H9 (cell line): Measurements from ENCODE around the gene IL1R2. TPM values are rescaled to one million over a fixed set of nuclear protein-coding genes. Genes with fewer than 3 reads are reported as not detected.

ENCODE experiments used
- DNase-seq: peaks from one replicate; pipeline ENCODE4 v3.0.0-alpha.2; 2017
- H2AFZ ChIP-seq: one replicate; pipeline ENCODE4 v1.6.1; 2013; ENCODE audit warnings: mild to moderate bottlenecking, low read length, control low read depth, moderate library complexity
- H2AK5ac ChIP-seq: 2 replicates; pipeline ENCODE4 v1.6.1; 2013; ENCODE audit warnings: low read length, control low read depth, mixed read lengths; ENCODE audit not compliant: insufficient read length
- H2BK120ac ChIP-seq: one replicate; pipeline ENCODE4 v1.6.1; 2013; ENCODE audit warnings: low read depth, mild to moderate bottlenecking, low read length, control low read depth, inconsistent platforms; ENCODE audit not compliant: poor library complexity, severe bottlenecking
- H2BK12ac ChIP-seq: 2 replicates; pipeline ENCODE4 v1.6.1; 2013; ENCODE audit warnings: low read length, control low read depth, mixed read lengths, low read depth; ENCODE audit not compliant: insufficient read length
- H2BK15ac ChIP-seq: 2 replicates; pipeline ENCODE4 v1.6.1; 2013; ENCODE audit warnings: low read depth, low read length, control low read depth
- H2BK20ac ChIP-seq: one replicate; pipeline ENCODE4 v1.6.1; 2013; ENCODE audit warnings: low read depth, mild to moderate bottlenecking, low read length, control low read depth, inconsistent platforms; ENCODE audit not compliant: poor library complexity, severe bottlenecking
- H2BK5ac ChIP-seq: 2 replicates; pipeline ENCODE4 v1.6.1; 2013; ENCODE audit warnings: low read length, control low read depth, mixed read lengths; ENCODE audit not compliant: insufficient read length
- H3K14ac ChIP-seq: 2 replicates; pipeline ENCODE4 v1.6.1; 2013; ENCODE audit warnings: low read length, control low read depth; ENCODE audit not compliant: insufficient read depth
- H3K18ac ChIP-seq: 2 replicates; pipeline ENCODE4 v1.6.1; 2013; ENCODE audit warnings: low read depth, mild to moderate bottlenecking, mixed read lengths, low read length, control low read depth; ENCODE audit not compliant: insufficient read length
- H3K23ac ChIP-seq: 2 replicates; pipeline ENCODE4 v1.6.1; 2013; ENCODE audit warnings: low read length, control low read depth, mixed read lengths, low read depth; ENCODE audit not compliant: insufficient read length
- H3K23me2 ChIP-seq: 2 replicates; pipeline ENCODE4 v1.6.1; 2013; ENCODE audit warnings: low read depth, mild to moderate bottlenecking, mixed read lengths, low read length, control low read depth; ENCODE audit not compliant: insufficient read length, poor library complexity, severe bottlenecking
- H3K27ac ChIP-seq: 2 replicates; pipeline ENCODE4 v1.5.1; 2013; ENCODE audit warnings: low read length, control low read depth, mixed read lengths, low read depth; ENCODE audit not compliant: insufficient read length
- H3K27me3 ChIP-seq: 2 replicates; pipeline ENCODE4 v1.6.1; 2013; ENCODE audit warnings: low read length, control low read depth, inconsistent platforms; ENCODE audit not compliant: insufficient read depth
- H3K4ac ChIP-seq: 2 replicates; pipeline ENCODE4 v1.6.1; 2013; ENCODE audit warnings: low read depth, mild to moderate bottlenecking, control low read depth, inconsistent platforms, low read length, moderate library complexity
- H3K4me1 ChIP-seq: 2 replicates; pipeline ENCODE4 v1.6.1; 2013; ENCODE audit warnings: low read length, control low read depth, inconsistent platforms; ENCODE audit not compliant: insufficient read depth
- H3K4me2 ChIP-seq: 2 replicates; pipeline ENCODE4 v1.6.1; 2013; ENCODE audit warnings: low read length, control low read depth, mixed read lengths; ENCODE audit not compliant: insufficient read length, insufficient read depth
- H3K56ac ChIP-seq: 2 replicates; pipeline ENCODE4 v1.6.1; 2013; ENCODE audit warnings: low read depth, mild to moderate bottlenecking, mixed read lengths, low read length, control low read depth; ENCODE audit not compliant: insufficient read length
- H3K79me1 ChIP-seq: 2 replicates; pipeline ENCODE4 v1.6.1; 2013; ENCODE audit warnings: low read depth, mild to moderate bottlenecking, moderate library complexity, low read length, control low read depth, inconsistent platforms; ENCODE audit not compliant: insufficient read depth, poor library complexity, severe bottlenecking
- H3K79me2 ChIP-seq: 2 replicates; pipeline ENCODE4 v1.6.1; 2013; ENCODE audit warnings: low read length, control low read depth, inconsistent platforms; ENCODE audit not compliant: insufficient read depth
- H3K9ac ChIP-seq: 2 replicates; pipeline ENCODE4 v1.6.1; 2013; ENCODE audit warnings: low read length, control low read depth, mixed read lengths; ENCODE audit not compliant: insufficient read length; ENCODE audit errors: extremely low read depth
- H3K9me3 ChIP-seq: one replicate; pipeline ENCODE4 v1.6.1; 2013; ENCODE audit warnings: low read depth, low read length, inconsistent platforms; ENCODE audit not compliant: control insufficient read depth
- H3T11ph ChIP-seq: one replicate; pipeline ENCODE4 v1.6.1; 2013; ENCODE audit warnings: mild to moderate bottlenecking, low read length, control low read depth, inconsistent platforms
- H4K20me1 ChIP-seq: one replicate; pipeline ENCODE4 v1.6.1; 2013; ENCODE audit not compliant: control insufficient read depth, insufficient read length, insufficient read depth
- H4K5ac ChIP-seq: 2 replicates; pipeline ENCODE4 v1.6.1; 2013; ENCODE audit warnings: low read depth, mild to moderate bottlenecking, mixed read lengths, low read length, control low read depth; ENCODE audit not compliant: insufficient read length
- H4K8ac ChIP-seq: replicated peaks from 2 replicates; pipeline ENCODE4 v1.6.1; 2013; ENCODE audit warnings: low read length, control low read depth, mixed read lengths, low read depth; ENCODE audit not compliant: insufficient read length
- H4K91ac ChIP-seq: 2 replicates; pipeline ENCODE4 v1.6.1; 2013; ENCODE audit warnings: low read depth, mild to moderate bottlenecking, moderate library complexity, mixed read lengths, low read length, control low read depth; ENCODE audit not compliant: insufficient read length
- H3K27ac Mint-ChIP-seq, 3 experiments: 2 replicates in 2 of 3; 3 replicates in 1 of 3; pipeline ENCODE4 v1.8.0; 2020 to 2021; ENCODE audit warnings: mixed read lengths in 3 of 3, mild to moderate bottlenecking in 1 of 3, moderate library complexity in 1 of 3
- H3K27me3 Mint-ChIP-seq: 2 replicates; pipeline ENCODE4 v1.8.0; 2021; ENCODE audit warnings: low read depth, mild to moderate bottlenecking, moderate library complexity, mixed read lengths
- H3K36me3 Mint-ChIP-seq, 3 experiments: 2 replicates in 2 of 3; 3 replicates in 1 of 3; pipeline ENCODE4 v1.8.0; 2020 to 2021; ENCODE audit warnings: low read depth in 3 of 3, mixed read lengths in 3 of 3; ENCODE audit not compliant: insufficient read depth in 1 of 3
- H3K4me1 Mint-ChIP-seq, 2 experiments: 2 replicates each; pipeline ENCODE4 v1.8.0; 2020; ENCODE audit warnings: mixed read lengths in 2 of 2
- H3K4me3 Mint-ChIP-seq, 2 experiments: 2 replicates in 1 of 2; 3 replicates in 1 of 2; pipeline ENCODE4 v1.8.0; 2020 to 2021; ENCODE audit warnings: mild to moderate bottlenecking in 2 of 2, mixed read lengths in 2 of 2, moderate library complexity in 1 of 2
- H3K9me3 Mint-ChIP-seq, 2 experiments: 2 replicates in 1 of 2; 3 replicates in 1 of 2; pipeline ENCODE4 v1.8.0; 2020; ENCODE audit warnings: mild to moderate bottlenecking in 2 of 2, mixed read lengths in 2 of 2, moderate library complexity in 1 of 2
- CTCF ChIP-seq: fragments of 200-600 bp; sonication (generic); conservative IDR thresholded peaks from 3 replicates; pipeline ENCODE4 v1.8.0; 2021; ENCODE audit warnings: antibody characterized with exemption, mild to moderate bottlenecking
- WGBS: extraction: QIAGEN DNeasy Blood & Tissue Kit; methylation state at CpG from one replicate; pipeline ENCODE4 v1.1.7; 2013; ENCODE audit warnings: missing lambda C conversion rate, low lambda C conversion rate, mixed read lengths; ENCODE audit not compliant: insufficient read length; ENCODE audit errors: extremely low coverage; 5-methylcytosine and 5-hydroxymethylcytosine counted together
- total RNA-seq: library from RNA; stranded (reverse); gene quantifications from 2 replicates; pipeline ENCODE4 v1.2.1, GENCODE V29; 2021

IL1R2 gene
- total RNA-seq, 1 experiment from 2014 or later = not detected

- no peak overlapping the region for H3K23ac ChIP-seq
- no peak overlapping the region for H2BK15ac ChIP-seq
- H3K56ac ChIP-seq = no peak overlapping the region
- H3K9ac ChIP-seq = no peak overlapping the region
- H3K4me2 ChIP-seq = no peak overlapping the region
- H3K27me3 ChIP-seq = no peaks in the 10 kb centered on the region
- no peak overlapping the region for H3T11ph ChIP-seq
- no peak overlapping the region for H2BK5ac ChIP-seq
- no peak overlapping the region for H3K14ac ChIP-seq
- no peaks in the 10 kb centered on the region for H4K20me1 ChIP-seq
- H4K8ac ChIP-seq = no peak overlapping the region
- no peak for TF ChIP-seq CTCF
- no peak overlapping the region for H3K4me3 Mint-ChIP-seq
- H3K9me3 ChIP-seq = no peaks in the 10 kb centered on the region
- H3K4ac ChIP-seq = no peak overlapping the region
- H2AFZ ChIP-seq = no peak overlapping the region
- H3K4me1 Mint-ChIP-seq = peaks cover 16 to 21% of the 10 kb centered on the region in 2 experiments
- H3K23me2 ChIP-seq = no peaks in the 10 kb centered on the region
- no peak for DNase-seq
- no peak overlapping the region for H4K91ac ChIP-seq
- no peak overlapping the region for H2AK5ac ChIP-seq
- H2BK120ac ChIP-seq = no peak overlapping the region
- H3K27ac ChIP-seq = no peak overlapping the region
- H3K9me3 Mint-ChIP-seq = no peaks in the 10 kb centered on the region
- H3K18ac ChIP-seq = no peak overlapping the region
- no peak overlapping the region for H4K5ac ChIP-seq
- no peak overlapping the region; a peak in 1 of 7 replicates for H3K27ac Mint-ChIP-seq
- WGBS = no CpG with 5 or more reads among the region's 7 CpGs
- H2BK12ac ChIP-seq = no peak overlapping the region
- H3K27me3 Mint-ChIP-seq = peaks cover 9% of the 10 kb centered on the region
- H3K79me1 ChIP-seq = no peaks in the 10 kb centered on the region
- no peaks in the 10 kb centered on the region for H3K36me3 Mint-ChIP-seq
- no peaks in the 10 kb centered on the region for H3K79me2 ChIP-seq
- peaks cover 3% of the 10 kb centered on the region; the same call in 1 of the 2 replicates for H3K4me1 ChIP-seq
- no peak overlapping the region for H2BK20ac ChIP-seq
Measured at GRCh38 chr2:101988541-101988940, 3.2 kb upstream of the IL1R2 start.
